HG03060 (cell line): ENCODE data around the gene AATK.
"Not testable (repeated sequence)": the region's sequence is repeated elsewhere in the genome, so short reads cannot be mapped to it uniquely, and the experiment has no call there.

Experiments
- ATAC-seq: cut with Tn5 transposase; IDR thresholded peaks from one replicate; pipeline ENCODE4 v1.9.1; 2021; ENCODE audit warnings: low read depth, moderate number of reproducible peaks; ENCODE audit not compliant: unreplicated experiment

The AATK gene

GRCh38 chr17:81163703-81164370 lies 2.2 kb downstream of the AATK start:
- no peak for ATAC-seq

GRCh38 chr17:81163051-81163695 lies 2.8 kb downstream of the AATK start:
- no peak for ATAC-seq

- no peak for ATAC-seq
Observed at GRCh38 chr17:81162491-81162890, 3.5 kb downstream of the AATK start.

GRCh38 chr17:81161972-81162371 lies 4.0 kb downstream of the AATK start:
- ATAC-seq, result no peak

- ATAC-seq, result no peak
Observed at GRCh38 chr17:81161536-81161935, 4.5 kb downstream of the AATK start.

GRCh38 chr17:81160747-81161453 lies 5.1 kb downstream of the AATK start:
- no peak for ATAC-seq

GRCh38 chr17:81160306-81160705 lies 5.7 kb downstream of the AATK start:
- no peak for ATAC-seq

- no peak for ATAC-seq
Observed at GRCh38 chr17:81159611-81160265, 6.3 kb downstream of the AATK start.

GRCh38 chr17:81158688-81159590 lies 7.1 kb downstream of the AATK start:
- ATAC-seq, result no peak

GRCh38 chr17:81157848-81158687 lies 8.0 kb downstream of the AATK start:
- no peak for ATAC-seq

GRCh38 chr17:81156866-81157805 lies 8.9 kb downstream of the AATK start:
- ATAC-seq, result no peak

- no peak for ATAC-seq
Observed at GRCh38 chr17:81154961-81155360, 11.1 kb downstream of the AATK start.

GRCh38 chr17:81154016-81154415 lies 12.0 kb downstream of the AATK start:
- not testable (repeated sequence) for ATAC-seq

- no peak for ATAC-seq
Observed at GRCh38 chr17:81153340-81153803, 12.6 kb downstream of the AATK start.

- no peak for ATAC-seq
Observed at GRCh38 chr17:81152288-81152828, 13.7 kb downstream of the AATK start.

- ATAC-seq, result no peak
Observed at GRCh38 chr17:81151278-81151677, 14.7 kb downstream of the AATK start.

- ATAC-seq, result no peak
Observed at GRCh38 chr17:81150377-81151077, 15.5 kb downstream of the AATK start.
